ENCODE data around the gene CDK6.

CDK6 gene

DNA sequence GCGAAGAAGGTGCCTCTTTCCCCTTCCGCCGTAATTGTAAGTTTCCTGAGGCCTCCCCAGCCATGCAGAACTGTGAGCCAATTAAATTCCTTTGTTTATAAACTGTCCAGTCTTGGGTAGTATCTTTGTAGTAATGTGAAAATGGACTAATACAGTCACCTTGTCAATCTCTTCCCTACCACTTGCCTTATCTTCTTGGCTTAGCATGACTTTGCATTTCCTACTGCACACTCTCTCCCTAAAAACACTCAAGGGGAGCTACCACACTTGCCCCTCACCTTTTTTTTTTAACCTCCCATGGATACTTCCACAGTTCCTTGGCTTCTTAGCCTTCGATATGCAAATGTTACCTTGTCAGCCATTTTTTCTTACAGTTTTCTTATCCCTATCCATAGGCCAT, 7.4 kb upstream of the CDK6 start:
- no peak for DNase-seq

DNA sequence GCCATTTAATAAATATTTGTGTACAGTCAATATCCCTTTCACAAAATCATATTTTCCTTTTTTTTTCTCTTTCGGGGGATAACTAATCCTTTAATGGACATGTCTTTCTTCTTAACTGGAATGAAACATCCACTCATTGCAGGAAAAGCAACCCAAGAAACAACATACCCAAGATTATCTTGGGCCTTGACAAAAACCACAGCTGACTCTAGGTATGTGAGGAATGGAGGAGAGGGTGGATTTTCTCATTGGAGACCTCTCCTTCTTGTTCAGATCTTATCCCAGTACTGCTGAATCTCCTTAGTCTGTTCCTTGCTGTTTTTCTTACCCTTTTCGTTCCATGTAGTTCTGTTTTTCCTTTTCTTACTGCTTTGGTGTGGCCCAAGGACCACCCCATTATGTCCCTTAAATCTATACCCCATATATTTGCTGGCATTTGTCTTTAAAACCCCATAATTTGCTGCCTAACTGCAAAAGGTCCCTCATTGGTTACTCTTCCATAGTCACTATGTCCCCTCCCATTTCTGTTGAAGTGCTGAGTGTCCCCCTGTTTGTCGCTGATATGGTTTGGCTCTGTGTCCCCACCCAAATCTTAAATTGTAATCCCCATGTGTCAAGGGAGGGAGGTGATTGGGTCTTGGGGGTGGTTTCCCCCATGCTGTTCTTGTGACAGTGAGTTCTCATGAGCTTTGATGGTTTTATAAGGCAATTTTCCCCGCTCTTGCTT, 6.8 kb upstream of the CDK6 start:
- DNase-seq, result no peak

DNA sequence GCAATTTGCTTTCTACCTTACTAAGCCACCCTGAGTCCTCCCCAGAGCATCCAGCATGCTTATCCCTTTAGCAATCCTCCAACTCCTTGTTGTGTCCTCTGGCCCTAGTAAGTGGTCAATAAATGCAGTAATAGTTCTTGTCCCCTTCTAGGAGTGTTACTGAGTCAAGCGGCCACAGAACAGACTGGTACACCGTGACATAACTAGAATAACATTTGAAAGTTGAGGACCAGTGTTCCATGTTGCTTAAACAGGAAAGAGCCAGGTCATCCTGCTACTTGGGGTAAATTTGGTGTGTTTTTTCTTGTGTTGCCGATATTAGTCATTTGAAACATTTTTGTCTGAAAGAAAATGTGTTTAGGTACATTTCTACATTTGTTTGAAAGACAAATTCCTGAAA, 4.8 kb upstream of the CDK6 start:
- DNase-seq, result no peak

DNA sequence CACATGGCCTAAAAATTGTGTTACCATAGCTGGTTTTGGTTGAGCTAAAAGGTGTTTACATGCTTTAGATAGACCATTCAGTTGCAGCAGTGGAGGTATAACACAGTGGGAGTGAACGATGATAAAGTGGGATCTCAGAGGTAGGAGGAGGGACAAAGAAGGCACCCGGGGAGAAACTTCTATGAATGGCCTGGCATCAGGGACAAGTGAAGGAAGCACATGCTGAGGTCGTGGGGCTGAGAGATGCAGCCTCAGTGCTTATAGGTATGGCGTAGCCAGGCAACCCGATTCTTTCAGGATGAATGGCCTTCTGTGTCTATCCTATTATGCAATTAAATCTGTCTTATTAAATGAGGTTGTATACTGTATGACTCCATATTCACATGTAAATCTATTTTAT, 3.9 kb upstream of the CDK6 start:
- DNase-seq, result no peak

DNA sequence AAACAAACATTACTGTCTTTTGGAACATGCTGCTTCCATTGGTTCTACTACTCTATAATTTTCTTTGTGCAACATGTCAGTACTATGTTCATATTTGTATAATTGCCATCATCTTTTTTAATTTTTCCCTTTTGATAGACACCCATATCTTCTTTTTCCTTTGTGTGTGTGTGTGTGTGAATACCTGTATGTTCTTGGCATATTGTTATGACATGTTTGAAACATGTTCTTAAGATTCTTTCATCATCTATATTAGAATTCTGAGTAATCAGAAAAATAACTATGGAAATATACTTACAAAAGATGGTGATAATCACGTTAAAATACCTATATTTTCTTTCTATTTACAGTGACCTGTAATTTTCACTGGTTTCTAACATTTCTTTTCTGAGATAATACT, 3.5 kb upstream of the CDK6 start:
- no peak for DNase-seq

DNA sequence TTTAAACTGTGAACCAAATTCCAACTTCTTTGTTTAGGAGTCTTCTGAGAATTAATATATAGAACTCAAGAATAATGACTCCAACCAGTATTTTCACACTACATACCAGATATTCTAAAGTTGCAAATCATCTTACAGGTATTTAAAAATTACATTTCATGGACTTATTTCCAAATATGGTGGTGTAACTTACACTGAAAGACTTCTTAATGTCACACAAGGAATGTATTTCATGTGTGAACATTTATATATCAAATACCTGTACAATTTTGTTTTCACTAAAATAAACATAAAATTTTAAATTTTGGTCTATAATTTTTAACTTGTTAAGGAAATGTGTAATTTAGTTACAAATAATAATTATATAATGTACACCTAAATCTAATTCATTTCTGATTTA, 2.6 kb upstream of the CDK6 start:
- no peak for DNase-seq

DNA sequence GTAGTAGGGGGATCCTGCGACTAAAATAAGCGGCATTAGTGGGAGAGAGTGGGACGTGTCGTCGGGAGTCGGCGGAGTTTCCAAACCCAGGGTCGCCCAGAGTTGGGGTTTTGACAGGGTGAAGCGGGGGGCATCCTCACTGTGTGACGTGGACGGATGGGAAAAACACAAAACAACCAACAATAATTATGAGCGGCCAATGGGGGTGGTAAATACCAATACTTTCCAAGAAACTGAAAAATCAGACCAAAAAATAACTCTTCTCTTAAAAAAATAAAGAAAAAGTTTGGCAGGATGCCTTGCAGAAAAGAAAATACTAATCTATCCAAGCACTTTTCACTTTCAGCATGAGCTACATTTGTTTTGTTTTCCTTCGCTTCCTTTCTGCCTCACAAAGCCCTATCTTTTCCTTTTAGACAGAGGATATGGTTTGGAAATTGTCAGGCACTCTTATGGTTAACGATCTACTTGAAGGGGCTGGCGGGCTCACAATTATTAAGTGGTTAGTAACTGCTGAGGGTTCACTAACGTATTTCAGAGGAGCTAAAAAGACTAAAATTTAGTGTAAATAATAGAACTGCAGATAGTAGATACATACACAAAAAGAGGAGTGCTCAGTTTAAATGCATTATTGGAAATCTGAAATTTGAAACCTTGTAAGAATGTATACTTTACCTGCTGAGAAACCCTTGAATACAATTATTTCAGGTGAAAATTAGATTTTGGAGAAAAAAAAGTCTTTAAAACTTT, 802 bp upstream of the CDK6 start:
- DNase-seq, result peak; percentile 9

DNA sequence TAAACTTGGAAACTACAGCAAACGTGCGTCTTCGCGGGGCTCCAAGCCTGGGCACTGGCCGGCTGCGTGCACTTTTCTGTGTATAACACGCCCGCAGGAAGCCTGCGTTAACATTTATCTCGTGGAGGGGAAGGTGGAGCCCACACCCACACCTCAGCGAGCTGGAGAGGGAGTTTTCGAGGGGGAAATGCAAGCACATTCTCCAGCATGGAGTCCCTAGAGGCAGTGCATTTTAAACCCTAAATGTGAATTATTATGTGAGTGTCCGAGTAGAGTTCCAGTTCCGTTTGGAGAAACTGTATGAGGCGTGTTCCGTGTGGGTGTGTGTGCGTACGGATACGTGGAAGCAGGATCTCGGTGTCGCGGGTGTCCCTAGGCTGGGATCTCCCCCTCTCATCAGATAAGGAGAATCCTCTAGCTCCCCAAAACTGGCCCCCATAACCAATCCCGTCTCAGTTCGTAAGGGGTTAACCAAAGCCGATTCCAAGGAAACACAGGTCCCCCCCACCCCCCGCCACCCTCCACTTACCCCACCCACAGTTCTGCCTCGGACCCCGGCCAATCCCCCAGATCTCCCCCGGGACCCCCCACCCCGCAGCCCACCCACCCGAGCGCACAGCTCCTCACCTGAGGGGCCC, 403 bp downstream of the CDK6 start:
- DNase-seq, result no peak

DNA sequence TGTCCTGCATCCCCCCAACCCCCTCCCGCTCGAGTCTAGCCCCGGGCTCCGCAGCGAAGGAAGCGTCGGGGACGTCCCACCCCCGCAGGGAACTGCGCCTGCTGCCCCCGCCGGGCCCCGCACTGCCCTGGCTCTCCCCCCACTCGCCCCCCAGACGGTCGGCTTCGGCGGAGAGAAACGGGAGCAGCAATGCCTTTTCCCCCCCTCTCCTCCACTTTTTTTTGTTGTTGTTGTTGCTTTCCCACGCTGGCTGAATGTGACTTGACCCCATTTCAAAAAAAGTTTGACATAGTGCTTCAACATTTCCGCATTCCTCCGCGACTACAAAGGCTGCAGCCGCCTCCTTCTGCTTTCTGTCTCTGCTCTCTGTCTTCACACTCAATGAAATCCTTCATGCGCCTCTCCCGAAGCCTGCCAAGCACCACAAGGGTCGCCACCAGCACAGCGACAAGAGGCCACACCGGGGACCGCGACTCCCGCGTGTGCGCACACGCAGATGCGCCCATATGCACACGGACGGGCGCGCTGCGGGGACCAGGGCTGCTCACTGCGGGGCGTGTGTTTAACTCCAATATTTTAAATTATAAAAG, 1.0 kb downstream of the CDK6 start:
- no peak for DNase-seq

DNA sequence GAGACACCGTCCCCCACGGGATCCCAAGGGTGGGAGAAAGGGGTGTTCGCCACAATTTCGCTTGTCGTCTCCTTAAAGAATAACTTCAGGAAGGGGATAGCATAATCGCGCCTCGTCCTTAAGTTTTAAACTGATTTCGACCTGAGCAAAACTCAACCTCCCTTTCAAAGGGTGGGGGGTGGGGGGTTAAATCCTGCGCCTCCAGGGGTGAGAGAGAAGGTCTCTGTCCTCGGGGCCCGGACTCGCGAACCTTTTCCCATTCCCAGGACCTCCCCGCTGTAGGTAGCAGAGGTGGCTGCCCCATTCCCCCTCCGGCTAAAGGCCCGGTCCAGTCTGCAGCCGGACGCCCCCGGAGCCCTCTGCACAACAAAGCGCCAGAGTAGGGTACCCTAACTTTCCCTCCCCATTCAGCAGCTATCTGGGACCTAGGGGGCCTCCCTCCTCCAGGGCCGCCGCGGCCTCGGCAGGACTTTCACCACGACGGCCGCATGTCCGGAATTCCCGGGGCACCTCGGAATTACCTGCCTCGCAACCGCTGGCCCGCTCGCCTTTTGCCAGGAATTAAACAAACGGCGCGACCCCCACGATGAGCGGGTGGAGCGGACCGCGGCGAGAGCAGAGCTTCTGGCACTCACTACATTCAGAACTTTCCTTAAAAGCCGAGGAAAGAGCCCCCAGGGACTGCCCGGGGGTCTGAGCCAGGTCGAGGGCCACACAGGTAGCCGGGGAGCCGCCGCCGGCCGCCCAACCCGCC, 1.7 kb downstream of the CDK6 start:
- DNase-seq, result no peak

DNA sequence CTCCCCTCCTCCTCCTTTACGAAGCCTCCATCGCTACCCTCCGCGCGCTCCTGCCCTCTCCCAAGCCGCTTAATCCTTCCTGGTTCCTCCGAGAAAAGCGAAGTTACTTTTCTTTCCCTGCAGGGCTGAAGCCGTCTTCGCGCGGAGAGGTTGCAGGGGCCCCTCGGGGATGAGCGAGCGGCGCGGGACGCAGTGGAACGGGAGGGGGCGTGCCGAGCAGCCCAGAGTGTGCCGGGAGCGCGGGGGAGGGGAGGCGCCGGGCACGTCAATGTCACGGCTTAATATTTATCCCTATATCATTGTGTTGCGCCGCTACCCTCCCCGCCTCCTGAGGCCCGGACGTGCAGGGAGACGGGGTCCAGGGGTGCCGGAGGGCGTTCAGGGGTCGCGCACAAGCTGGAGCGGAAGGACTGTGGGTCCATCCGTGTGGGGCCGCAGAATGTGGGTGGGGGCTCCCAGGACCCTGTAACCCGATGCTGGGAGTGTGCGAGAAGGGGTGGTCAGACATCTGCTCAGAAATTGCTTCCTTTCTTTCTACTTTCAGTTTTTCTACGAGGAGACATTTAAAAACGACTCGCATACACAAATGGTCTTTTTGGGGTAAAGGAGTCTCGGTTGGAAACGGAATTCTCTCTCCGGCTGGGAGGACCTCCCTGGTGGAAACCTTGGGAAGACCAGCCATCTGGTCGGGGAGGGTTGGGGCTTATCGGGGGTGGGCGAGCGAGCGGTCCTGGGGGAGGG, 2.4 kb downstream of the CDK6 start:
- DNase-seq, result peak; percentile 30

DNA sequence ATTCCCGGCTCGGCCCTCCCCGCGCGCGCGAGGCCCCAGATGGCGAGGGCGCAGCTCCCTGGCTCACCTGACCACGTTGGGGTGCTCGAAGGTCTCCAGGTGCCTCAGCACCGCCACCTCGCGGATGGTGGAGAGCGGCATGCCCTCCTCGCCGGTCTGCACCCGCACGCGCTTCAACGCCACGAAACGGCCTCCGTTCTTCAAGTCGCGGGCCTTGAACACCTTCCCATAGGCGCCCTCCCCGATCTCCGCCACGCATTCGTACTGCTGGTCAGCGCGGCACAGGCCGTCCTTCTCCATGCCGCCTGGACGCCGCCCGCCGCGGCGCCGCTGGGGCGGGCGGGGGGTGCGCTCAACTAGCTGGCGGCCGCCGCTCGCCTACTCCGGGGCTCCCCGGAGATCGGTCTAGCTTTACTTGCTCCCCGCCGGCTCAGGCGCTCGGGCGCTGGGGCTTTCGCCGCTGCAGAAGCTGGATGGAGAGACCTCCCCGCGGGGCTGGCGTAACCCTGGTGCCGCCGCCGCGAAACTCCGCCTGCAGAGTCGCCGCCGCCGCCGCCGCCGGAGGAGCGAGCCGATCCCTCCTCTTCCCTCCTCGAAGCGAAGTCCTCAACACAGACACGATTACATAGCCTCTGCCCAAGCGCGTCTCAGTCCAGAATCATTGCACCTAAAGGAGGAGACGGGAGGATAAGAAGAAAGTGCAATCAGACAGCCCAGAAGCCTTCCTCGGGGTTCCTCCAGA, 3.2 kb downstream of the CDK6 start:
- DNase-seq, result peak; percentile 32

DNA sequence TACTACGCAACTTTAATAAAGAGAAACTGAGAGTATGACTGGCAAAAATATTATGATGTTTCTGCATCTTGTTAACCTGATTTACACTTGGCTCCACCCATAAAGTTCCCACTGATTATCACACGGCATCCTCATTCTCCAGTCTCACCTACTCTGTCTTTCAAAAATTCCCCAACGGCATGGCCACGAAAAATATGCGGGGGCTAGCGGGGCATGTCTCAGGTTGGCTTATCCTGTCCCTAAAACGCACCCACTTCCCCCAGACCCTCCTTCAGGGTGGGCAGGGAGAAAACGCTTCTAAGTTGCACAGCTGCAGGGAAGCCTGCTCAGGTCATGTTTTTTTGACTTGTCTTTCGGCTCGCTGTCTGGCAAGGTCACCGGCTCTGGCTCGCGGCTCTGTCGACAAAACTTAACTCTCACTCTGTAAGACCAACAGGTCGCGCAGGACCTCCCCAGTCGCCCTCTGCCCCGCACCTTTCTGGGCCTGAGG, 3.8 kb downstream of the CDK6 start:
- DNase-seq, result no peak

DNA sequence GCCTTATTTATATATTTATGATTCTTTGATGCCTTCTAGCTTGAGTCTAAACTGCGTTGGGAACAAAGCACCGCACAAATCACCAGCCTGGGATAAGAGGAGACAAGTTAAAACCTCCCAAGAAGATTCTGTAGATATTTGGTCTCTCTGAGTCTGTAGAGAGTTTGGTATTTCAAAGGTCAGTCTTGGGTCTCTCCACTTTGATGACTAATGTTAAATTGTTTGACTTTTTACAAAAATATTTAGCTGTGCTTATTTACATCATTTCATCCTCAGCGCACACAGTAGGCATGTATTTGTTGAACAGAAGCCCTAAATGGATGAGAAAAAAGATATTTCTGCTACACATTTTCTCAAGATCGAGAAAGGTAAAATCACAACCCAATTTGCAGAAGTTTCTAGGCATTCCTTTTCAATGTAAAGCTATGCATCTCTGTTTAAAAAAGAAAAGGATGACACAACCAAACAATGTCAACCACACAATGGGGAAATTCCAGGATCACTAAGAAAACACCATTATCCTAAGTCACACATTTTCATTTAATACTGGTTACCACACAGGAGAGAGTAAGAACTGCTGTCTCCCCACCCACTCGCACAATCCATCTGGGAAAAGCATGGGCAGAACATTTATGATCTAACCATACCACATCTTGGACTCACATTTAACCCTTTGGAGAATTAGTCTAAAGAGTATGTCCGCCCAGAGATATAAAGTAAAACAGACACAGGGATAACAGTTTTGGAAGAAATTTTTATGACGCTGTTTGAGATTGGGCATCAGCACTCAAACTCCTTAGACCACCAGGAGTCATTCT, 4.4 kb downstream of the CDK6 start:
- no peak for DNase-seq

DNA sequence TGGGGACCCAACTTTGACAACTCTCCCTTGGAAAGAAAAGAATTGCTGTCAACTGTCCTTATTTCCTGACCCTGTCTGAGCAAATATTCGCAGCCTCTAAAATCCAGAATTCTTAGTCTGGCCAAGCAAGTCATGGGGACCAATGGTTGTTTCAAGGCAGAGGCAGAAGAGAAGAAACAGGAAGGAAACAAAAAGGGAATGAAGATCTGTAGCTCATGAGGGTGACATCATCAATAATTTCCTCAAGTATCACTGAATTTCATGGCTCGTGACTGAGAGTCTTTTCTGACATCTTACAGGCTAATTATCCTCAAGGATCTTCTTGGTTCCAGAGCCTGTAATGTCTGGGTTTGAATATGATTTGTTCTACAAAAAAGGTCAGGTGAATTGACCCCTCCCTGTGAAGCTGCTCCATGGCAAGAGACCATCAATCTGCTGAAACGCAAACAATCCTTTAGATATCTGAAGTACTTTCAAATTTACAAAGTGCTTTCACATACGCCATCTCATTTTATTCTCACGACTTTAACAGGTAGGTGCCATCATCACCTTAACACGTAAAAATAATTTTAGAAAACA, 5.8 kb downstream of the CDK6 start:
- no peak for DNase-seq

DNA sequence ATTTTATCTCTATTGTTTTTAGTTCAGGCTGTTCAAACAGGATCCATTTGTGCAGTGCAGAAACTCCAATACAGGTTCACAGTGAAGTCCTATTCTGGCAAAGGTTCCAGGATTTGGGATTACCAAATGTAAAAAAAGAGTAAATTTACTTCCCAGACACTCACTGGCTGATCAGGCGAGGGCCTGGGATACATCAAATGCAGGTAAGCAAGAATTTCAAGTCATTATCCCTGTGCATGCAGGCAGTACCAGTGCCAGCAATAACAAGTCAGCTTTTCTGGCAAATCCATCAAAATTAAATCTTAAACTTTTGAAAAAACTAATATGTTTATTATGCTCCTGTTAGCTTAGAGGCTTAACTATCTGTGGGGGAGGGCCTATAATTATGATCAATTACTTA, 6.3 kb downstream of the CDK6 start:
- no peak for DNase-seq

DNA sequence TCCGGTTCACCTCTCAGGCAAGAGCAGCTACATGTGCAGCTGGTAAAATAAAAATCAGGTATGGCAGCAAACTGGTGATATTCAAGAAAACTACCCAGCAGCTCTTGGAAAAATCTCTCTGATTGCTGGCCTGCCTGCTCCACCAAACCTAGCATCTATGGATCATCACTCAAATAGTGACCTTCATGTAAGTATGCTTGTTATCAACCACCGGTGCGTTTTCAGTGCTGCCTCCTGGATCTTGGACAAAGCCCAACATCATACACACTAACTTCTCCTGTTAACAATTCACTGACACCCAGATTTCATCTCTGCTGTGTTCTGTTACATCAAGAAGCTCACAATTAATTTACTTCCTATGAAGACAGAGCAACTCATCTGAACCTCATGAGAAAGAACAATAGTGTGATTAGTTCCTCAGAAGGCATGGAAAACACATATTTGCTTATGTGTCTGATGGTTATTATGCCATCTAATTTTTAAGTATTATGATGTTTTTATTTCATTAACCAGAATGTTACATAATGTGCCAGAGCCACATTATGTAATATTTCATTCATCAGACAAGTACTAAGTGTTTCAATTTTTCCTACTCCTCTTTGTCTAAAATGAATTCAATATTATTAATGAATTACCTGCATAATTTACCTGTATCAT, 8.8 kb downstream of the CDK6 start:
- DNase-seq, result no peak

DNA sequence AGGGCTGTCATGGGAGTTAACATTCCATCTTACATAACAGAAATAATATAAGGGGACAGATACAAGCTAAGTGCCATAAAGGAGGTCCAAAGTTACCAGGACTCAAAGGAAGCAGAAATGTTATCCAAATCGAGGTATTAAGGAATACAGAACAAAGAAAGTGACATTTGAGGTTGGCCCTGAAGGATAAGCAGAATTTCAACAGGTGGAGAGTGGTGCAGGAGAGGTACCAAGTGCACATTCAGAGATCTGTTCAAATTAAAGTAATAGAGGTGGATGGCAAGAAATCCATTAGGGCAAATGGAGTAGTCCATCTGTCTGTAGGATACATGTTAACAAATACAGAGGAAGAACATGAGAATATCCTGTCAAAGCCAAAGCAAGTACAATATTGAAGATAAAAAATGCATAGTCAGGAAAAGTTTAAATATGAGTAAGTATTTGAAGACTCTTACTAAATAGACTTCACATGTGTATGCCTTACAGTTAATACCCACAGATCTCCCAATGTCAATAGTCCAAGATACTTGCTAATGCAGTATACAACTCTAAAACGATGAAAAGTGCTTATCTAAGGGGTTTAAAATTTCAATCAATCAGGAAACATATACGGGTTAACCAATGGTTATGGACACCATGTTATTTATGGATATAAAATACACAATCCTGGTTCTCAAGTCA, 10.0 kb downstream of the CDK6 start:
- no peak for DNase-seq

DNA sequence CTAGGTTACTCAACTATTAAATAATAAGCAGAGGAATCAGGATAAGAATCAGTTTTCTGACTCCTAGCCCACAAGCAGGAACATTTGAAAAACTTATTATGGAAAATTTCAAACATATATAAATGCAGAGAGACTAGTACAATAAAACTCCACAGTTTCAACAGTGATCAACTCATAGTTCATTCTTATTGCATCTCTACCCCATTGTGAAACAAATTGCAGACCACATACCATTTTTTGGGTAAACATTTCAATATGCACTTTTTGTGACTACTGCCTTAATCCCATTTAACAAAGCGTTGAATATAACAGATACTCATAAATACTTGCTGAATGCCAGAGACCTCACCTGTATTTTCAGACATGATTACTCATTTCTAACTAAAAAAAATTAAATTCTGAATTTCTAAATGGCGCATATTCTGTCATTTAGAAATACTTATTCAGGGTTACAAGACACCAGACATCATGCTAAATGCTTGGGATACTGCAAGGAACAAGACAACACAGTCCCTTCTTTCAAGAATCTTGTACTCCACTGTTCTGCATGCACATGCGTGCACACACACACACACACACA, 11.4 kb downstream of the CDK6 start:
- no peak for DNase-seq
